Osteoblast (primary cell): Measurements from ENCODE around the gene OR52N4. TPM values are rescaled to one million over a fixed set of nuclear protein-coding genes. Genes with fewer than 3 reads are reported as not detected.

Source experiments
- DNase-seq: peaks from one replicate; pipeline ENCODE4 v3.0.0; 2011; ENCODE audit warnings: low spot score, mixed read lengths; ENCODE audit not compliant: insufficient read length; ENCODE audit errors: missing footprints
- H2AFZ ChIP-seq: 2 replicates; pipeline ENCODE4 v1.6.0; 2011; ENCODE audit warnings: mild to moderate bottlenecking, low read length
- H3K27ac ChIP-seq: 2 replicates; pipeline ENCODE4 v1.5.1; 2011; ENCODE audit warnings: mild to moderate bottlenecking, low read depth, low read length, moderate library complexity
- H3K27me3 ChIP-seq: 2 replicates; pipeline ENCODE4 v1.6.0; 2012; ENCODE audit warnings: mild to moderate bottlenecking, control low read depth, inconsistent platforms, low read length, moderate library complexity; ENCODE audit not compliant: insufficient read depth
- H3K36me3 ChIP-seq: 2 replicates; pipeline ENCODE4 v1.5.1; 2011; ENCODE audit warnings: mild to moderate bottlenecking, low read length, control low read depth, moderate library complexity; ENCODE audit not compliant: insufficient read depth
- H3K4me1 ChIP-seq: 2 replicates; pipeline ENCODE4 v1.5.1; 2011; ENCODE audit warnings: mild to moderate bottlenecking, low read length, control low read depth, moderate library complexity; ENCODE audit not compliant: insufficient read depth
- H3K4me2 ChIP-seq: 2 replicates; pipeline ENCODE4 v1.6.0; 2011; ENCODE audit warnings: mild to moderate bottlenecking, low read length; ENCODE audit not compliant: insufficient read depth
- H3K4me3 ChIP-seq: fragments of 200-600 bp; sonication (generic); 3 replicates; pipeline ENCODE4 v1.5.1; 2012; ENCODE audit warnings: mild to moderate bottlenecking, low read length, inconsistent platforms; ENCODE audit not compliant: insufficient read depth
- H3K79me2 ChIP-seq: 2 replicates; pipeline ENCODE4 v1.6.0; 2012; ENCODE audit warnings: mild to moderate bottlenecking, low read length, control low read depth, inconsistent platforms; ENCODE audit not compliant: insufficient read depth
- H3K9me3 ChIP-seq: 2 replicates; pipeline ENCODE4 v1.5.1; 2011; ENCODE audit warnings: low read depth, low read length, control low read depth
- H4K20me1 ChIP-seq: 2 replicates; pipeline ENCODE4 v1.6.0; 2012; ENCODE audit warnings: mild to moderate bottlenecking, low read length, control low read depth; ENCODE audit not compliant: insufficient read depth
- CTCF ChIP-seq: IDR thresholded peaks from 2 replicates; pipeline ENCODE4 v1.5.1; 2011; ENCODE audit warnings: mild to moderate bottlenecking, low read depth, low read length, moderate library complexity; ENCODE audit errors: extremely low read depth
- total RNA-seq: library from RNA; depleted of rRNA; stranded (reverse); fragments of >200 nt; gene quantifications from 2 replicates; pipeline ENCODE4 v1.2.3, GENCODE V29; 2012

The OR52N4 gene
- total RNA-seq, 1 donor = not detected

DNA sequence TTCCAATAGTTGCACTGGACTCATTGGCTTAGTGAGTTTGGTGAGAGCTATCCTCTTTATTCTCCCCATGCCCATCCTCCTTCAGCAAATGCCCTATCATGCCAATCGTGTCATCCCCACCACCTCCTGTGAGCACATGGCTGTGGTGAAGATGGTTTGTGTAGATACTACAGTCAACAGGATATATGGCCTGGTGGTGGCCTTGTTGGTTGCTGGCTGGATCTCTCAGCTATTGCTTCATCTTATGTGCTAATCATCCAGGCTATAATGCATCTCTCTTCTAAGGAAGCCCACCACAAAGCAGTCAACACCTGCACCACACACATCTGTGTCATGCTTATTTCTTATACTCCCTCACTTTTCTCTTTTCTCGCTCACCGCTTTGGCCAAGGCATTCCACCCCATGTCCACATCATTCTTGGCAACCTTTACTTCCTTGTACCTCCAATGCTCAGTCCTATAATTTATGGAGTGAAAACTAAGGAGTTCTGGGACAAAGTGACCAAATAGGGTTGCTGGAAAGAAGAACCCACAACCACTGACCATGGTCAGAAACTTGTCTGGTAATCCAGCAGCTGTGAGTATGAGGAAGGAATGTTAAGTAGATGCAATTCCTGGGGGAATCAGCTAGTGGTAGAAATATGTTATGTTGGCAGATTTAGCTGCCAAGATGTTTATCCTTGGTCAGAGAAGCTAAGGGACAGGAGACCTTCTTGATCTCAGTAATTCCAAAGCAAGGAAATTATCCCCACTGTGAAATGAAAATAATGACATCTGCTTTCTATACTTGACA is 34.1 kb upstream of the OR52N4 start:
- DNase-seq = no peak
- Histone ChIP-seq H3K79me2 (no peaks in the 10 kb centered on the region), H3K36me3 (no peaks in the 10 kb centered on the region), H3K27me3 (peaks cover 8% of the 10 kb centered on the region), H2AFZ (no peak overlapping the region), H3K4me2 (no peak overlapping the region), H3K9me3 (no peaks in the 10 kb centered on the region), H3K4me1 (no peaks in the 10 kb centered on the region), H4K20me1 (no peaks in the 10 kb centered on the region), H3K4me3 (no peak overlapping the region), H3K27ac (no peak overlapping the region)
- no peak for TF ChIP-seq CTCF

- peaks cover 8% of the 10 kb centered on the region for H3K27me3 ChIP-seq
- no peaks in the 10 kb centered on the region for H4K20me1 ChIP-seq
- H2AFZ ChIP-seq = no peak overlapping the region
- no peak for DNase-seq
- no peaks in the 10 kb centered on the region for H3K36me3 ChIP-seq
- H3K4me3 ChIP-seq = no peak overlapping the region
- H3K4me1 ChIP-seq = no peaks in the 10 kb centered on the region
- TF ChIP-seq CTCF = no peak
- H3K9me3 ChIP-seq = no peaks in the 10 kb centered on the region
- H3K27ac ChIP-seq = no peak overlapping the region
- no peaks in the 10 kb centered on the region for H3K79me2 ChIP-seq
- H3K4me2 ChIP-seq = no peak overlapping the region
Measured at GRCh38 chr11:5722622-5723021, 31.4 kb upstream of the OR52N4 start.

GRCh38 chr11:5726351-5726750 is 27.7 kb upstream of the OR52N4 start:
- no peak for TF ChIP-seq CTCF
- no peak overlapping the region for H2AFZ ChIP-seq
- no peak overlapping the region for H3K4me3 ChIP-seq
- no peak overlapping the region for H3K4me2 ChIP-seq
- H3K27ac ChIP-seq = no peak overlapping the region
- H3K4me1 ChIP-seq = no peaks in the 10 kb centered on the region
- H4K20me1 ChIP-seq = no peaks in the 10 kb centered on the region
- DNase-seq = no peak
- H3K27me3 ChIP-seq = peaks cover 4% of the 10 kb centered on the region
- H3K79me2 ChIP-seq = no peaks in the 10 kb centered on the region
- no peaks in the 10 kb centered on the region for H3K9me3 ChIP-seq
- H3K36me3 ChIP-seq = no peaks in the 10 kb centered on the region

GRCh38 chr11:5727691-5728090 is 26.4 kb upstream of the OR52N4 start:
- peaks cover 4% of the 10 kb centered on the region for H3K27me3 ChIP-seq

More at GRCh38 chr11:5727691-5728090, 26.4 kb upstream of the OR52N4 start:
- H4K20me1 ChIP-seq = no peaks in the 10 kb centered on the region
- H3K4me1 ChIP-seq = no peaks in the 10 kb centered on the region
- no peak overlapping the region for H3K4me2 ChIP-seq
- H3K4me3 ChIP-seq = no peak overlapping the region
- DNase-seq = no peak
- no peak overlapping the region for H2AFZ ChIP-seq
- no peaks in the 10 kb centered on the region for H3K79me2 ChIP-seq
- no peaks in the 10 kb centered on the region for H3K36me3 ChIP-seq
- no peak for TF ChIP-seq CTCF
- no peak overlapping the region for H3K27ac ChIP-seq
- H3K9me3 ChIP-seq = no peaks in the 10 kb centered on the region
